Measurements from ENCODE around the gene COQ8A.

The COQ8A gene

DNA sequence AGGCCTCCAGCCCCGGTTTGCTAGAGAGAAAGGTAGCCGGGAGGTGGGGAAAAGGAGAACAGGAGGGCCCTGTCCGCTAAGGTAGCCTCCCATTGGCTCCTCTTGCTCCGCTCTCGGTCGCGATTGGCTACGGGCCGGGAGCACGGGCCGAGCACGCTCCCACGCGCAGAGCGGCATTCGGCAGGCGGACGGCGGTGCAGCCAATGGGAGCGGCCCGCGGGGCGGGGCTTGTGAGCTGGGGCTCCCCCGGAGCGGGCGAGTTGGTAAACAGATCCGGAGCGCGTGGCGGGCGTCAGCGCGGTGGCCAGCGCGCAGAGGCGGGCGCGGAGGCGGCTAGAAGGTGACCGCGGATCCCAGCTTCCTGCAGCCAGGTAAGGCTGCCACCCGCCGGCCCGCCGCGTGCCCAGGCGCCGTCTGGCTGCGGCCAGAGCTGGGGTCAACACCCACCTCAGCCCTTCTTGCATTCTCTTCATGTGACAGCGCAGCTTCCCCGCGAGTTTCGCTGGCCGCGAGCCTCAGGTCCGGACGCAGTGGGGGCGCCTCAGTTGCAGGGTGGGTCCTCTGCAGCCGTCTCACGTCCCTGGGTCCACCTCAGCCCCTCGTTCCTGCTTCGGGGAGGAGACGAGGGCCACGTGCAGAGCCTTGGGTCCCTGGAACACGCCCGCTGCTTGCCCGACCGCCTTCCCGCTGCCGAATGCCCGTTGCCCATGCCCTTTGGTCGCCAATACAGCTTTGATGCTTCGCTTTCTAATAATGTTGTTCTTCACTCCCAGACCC lies at the start of gene COQ8A:
Gene COQ8A (plus strand): TSS at position 266 of the 777 bp plus-strand sequence. CDS start 21,092 bp downstream, outside the sequence.
- DNase-seq, result peak; percentile 100

DNA sequence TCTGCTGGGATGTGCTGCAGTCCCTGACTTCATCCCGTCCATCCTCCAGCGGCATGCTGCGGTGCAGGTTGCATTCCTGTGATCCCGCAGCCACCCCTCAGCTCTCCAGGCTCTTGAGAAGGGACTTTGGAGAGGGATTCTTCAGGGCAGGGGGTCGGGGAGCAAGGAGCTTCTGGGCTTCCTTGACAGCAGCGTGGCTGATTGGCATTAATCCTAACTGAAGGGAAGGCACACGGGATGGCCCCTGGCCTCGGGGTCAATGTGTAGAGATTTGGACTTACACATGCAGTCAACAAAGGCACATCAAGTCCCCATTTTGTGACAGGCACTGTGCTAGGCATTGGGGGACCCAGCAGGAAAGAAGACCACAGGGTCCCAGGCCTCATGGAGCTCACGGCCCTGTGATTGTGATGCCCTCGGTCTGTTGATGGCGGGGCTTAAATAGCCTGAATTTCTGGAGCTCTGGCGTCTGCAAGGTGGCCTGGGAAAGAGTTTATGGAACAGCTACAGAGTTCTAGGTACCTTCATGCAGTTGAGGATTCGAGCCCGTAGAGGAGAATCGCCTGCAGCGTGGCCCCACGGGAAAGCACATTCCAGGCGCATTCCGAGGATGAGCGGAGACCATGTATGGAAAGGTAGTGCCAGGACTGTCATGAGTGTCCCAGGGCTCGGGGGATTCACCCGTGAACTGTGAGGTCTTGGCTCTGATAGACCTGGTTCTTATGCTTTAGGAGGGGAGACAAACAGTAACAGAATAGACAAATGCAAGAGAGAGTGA lies 49.6 kb upstream of the COQ8A start:
- DNase-seq, result no peak

DNA sequence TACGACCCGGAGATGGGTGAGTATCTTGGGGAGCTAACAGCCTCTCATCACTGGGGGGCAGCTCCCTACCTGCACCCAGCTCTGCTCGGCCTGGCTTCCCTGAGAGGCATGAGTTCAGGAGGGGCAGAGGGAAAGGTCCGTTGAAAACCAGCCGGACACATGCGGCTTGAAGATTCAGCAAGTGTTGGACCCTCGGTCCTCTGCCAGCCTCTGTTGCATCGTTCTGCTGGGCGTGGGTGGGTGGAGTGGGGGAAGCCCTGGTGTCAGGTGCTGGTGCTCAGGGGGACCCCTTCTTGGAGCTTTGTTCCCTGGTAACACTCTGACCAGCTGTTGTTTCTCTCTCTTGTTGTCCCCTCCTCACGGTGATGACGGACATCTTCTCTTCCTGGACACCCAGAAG lies 48.7 kb upstream of the COQ8A start:
- DNase-seq, result no peak

DNA sequence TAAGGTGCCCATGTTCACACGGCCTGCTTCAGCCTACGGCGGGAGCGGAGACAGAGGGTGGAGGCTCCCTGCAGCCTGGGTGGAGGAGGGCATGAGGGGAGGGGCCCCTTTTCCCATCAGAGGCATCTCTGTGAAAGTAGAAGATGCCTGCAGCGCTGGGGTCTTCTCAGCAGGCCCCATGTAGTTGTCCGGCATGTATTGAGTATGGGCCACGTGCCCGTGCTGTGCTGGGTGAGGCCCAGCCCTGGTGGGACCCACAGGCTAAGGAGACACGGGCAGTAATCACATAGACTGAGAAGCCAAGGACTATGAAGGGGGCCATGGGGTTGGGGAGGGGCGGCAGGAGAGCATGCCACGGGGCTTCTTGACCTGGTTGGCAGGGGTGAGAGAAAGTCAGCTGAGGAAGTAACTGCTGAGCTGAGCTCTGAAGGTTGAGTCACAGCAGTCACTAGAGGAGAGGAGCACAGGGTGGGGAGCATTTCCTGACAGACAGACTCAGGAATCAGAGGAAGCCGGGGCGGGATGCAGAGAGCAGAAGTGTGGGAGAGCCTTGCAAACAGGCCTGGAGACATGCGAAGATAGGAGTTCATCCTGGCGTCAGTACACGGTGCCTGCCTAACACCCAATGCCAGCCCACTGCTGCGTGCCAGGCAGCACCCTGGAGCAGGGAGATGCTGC lies 48.1 kb upstream of the COQ8A start:
- DNase-seq, result no peak

DNA sequence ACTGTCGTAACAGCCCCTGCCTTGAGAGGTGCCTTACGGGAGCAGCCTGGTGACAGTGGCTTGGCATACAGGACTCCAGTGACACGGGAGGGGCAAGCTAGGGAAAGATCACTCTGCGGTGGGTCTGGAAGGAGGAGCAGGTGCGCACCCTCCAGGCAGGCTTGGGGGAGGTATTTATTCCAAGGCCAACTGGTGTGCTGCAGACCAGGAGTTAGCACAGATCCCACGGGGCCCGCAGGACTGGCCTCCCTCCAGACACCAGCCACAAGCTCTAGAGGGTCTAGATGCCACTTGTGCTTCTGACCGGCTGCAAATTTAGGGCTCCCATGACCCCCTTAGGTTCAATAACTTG lies 47.6 kb upstream of the COQ8A start:
- no peak for DNase-seq

DNA sequence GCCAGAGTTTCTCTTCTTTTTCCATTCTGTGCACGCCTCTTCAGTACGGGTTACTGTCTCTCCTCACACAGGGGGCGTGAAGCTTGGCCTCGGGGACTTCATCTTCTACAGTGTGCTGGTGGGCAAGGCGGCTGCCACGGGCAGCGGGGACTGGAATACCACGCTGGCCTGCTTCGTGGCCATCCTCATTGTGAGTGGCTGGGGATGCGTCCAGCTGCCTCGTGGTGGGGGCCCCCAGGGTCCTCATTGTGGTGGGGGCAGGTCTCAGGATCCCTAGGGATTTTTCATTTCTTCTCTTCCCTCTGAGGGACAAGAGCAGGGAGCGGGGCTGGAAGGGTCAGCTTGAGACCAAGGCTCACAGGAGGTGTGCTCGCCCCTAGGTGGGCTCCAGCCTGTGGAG lies 46.2 kb upstream of the COQ8A start:
- no peak for DNase-seq

DNA sequence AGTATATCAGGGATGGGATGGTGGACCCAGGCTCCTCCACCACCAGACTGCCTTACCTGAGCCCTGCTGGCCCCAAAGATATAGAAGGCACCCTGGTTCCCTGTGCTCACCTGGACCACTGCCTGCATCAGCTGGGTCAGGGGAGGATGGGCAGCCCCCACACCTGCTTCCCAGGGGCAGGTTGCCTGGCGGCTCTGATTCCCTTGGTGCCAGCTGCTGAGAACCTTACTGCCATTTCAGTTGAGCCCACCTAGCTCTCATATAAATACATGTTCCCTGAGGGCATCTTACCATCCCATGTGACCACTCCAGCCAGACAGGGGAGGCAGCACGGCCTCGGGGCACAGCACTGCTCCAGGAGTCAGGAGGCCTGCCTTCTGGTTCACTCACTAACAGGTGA lies 45.3 kb upstream of the COQ8A start:
- no peak for DNase-seq

DNA sequence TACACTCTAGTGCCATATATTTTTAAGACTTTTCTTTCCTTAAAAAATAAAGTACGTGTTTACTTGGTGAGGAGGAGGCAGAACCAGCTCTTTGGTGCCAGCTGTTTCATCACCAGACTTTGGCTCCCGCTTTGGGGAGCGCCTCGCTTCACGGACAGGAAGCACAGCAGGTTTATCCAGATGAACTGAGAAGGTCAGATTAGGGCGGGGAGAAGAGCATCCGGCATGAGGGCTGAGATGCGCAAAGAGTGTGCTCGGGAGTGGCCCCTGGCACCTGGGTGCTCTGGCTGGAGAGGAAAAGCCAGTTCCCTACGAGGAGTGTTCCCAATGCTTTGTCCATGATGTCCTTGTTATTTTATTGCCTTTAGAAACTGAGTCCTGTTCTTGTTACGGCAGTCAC lies 44.5 kb upstream of the COQ8A start:
- DNase-seq, result no peak

DNA sequence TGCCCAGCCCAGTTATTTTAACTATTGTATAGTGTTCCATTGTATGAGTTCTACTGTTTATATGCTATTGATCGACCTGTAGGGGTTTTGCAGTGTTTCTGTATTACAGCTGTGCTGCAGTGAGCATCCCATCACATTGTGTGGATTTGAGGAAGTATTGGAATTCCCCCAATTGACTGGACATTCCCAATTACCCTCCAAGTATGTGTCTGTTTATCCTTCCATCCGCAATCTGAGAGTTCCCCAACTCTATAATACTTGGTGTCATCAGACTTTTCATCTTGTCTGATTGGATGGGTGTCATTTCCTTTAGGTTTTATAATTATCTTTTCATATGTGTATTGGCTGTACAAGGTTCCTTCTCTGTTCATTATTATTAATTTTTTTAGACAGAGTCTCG lies 41.8 kb upstream of the COQ8A start:
- DNase-seq, result no peak

DNA sequence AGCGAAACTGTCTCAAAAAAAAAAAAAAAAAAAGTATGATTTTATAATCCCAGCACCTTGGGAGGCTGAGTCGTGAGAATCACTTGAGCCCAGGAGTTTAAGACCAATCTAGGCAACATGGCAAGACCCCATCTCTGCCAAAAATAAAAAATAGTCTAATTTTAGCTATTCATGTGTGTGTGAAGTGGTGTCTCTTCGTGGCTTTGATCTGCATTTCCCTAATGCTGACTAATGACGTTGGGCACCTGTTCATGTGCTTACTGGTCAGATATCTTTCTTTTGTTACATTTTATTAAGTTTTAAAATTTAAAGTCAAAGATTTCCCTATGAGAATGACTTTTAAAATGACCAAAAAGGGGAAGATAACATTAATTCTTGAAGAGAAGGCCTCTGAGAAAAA lies 38.7 kb upstream of the COQ8A start:
- no peak for DNase-seq

DNA sequence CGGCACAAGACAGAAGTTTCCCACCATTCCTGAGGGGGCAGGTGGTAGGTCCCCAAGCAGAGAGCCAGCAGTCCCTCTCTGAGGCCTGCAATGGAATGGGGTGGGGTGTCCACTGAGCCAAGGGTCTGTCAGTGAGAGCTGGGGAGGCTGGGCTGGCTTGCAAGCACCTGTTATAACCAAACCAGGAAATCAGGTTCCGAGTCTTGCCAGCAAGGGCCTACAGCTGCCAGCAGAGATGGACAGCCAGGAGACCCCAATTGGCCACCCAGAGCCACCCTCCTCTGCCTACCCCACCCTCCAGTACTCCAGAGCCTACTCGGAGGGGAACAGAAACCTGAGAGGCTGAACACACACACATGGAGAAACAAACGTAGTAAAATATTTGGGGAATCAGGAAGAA lies 37.5 kb upstream of the COQ8A start:
- no peak for DNase-seq

DNA sequence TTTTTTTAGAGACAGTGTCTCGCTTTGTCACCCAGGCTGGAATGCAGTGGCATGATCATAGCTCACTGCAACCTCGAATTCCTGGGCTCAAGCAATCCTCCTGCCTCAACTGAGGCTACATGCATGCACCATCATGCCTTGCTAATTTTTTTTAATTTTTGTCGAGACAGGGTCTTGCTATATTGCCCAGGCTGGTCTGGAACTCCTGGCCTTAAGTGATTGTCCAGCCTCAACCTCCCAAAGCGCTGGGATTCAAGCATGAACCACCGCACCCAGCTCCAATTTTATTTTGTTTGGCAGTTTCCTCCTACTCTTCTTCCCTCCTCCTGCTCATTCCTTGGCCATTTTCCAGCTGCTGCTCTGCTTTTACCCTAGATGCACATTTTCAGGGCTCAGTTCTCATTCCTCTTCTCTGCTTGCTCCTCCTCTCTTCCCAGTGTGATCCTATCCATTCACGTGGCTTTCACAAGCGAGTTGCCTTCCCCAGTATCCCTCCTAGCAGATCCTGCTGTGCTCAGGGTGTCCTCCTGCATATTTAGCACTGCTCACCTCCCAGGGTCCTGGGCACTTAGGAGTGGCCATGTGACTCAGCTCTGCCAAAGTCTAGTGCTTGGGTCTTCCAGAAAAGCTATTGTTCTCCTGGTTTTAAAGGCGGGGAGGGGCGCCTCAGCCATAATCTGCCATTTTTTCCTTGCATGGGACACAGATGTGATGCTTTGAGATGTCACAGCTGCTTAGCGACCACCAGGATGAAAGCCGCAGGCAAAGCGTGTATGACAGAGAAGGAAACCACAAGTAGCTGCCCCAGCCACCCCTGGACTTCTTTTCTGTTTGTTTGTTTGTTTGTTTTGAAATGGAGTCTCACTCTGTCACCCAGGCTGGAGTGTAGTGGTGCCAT lies 36.0 kb upstream of the COQ8A start:
- no peak for DNase-seq

DNA sequence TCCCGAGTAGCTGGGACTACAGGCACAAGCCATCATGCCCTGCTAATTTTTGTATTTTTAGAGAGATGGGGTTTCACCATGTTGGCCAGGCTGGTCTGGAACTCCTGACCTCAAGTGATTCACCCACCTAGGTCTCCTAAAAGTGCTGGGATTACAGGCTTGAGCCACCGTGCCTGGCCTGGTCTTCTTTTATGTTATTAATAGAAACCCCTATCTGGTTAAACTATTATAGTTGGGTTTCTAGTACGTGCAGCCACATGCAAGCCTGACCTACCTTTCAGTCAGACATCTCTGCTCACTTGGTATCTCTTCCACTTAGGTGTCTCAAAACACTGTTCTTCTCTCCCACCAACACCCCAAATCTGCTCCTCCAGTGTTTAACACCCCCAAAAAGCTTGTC lies 35.3 kb upstream of the COQ8A start:
- DNase-seq, result no peak

DNA sequence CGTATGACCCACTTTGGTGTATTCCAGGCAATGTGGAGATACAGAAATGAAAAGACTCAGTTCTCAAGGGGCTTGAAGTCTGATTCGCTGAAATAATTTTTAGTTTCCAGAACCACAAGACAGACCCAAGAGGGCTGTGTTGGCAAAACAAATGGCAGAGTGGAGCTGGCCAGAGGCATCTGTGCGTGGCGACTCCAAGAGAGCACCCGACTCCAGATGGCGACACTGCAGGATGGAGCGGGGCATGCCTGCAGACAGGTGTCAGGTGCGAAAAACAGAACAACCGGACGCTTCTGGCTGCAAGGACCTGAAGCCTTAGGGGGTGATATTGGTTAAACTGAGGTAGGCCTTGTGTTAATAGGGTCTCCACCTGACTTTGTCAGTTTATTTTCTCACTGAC lies 31.7 kb upstream of the COQ8A start:
- no peak for DNase-seq

DNA sequence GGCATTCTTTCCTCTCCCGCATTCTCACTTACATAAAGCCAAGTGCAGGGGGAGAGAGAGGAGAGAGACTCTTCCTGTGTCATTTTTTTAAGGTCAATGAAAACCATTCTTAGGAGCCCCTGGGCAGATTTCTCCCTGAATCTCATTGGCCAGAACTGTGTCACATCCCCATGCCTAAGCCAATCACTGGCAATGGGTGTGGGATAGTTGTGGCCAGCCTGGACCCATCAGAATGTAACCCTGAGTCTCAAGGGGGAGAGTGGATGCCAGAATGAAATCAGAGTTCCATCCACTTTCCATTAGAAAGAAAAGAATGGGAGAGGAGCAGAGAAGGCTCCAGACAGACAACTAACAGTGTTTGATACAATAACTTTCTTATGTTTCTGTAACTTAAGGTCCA lies 31.2 kb upstream of the COQ8A start:
- DNase-seq, result no peak

DNA sequence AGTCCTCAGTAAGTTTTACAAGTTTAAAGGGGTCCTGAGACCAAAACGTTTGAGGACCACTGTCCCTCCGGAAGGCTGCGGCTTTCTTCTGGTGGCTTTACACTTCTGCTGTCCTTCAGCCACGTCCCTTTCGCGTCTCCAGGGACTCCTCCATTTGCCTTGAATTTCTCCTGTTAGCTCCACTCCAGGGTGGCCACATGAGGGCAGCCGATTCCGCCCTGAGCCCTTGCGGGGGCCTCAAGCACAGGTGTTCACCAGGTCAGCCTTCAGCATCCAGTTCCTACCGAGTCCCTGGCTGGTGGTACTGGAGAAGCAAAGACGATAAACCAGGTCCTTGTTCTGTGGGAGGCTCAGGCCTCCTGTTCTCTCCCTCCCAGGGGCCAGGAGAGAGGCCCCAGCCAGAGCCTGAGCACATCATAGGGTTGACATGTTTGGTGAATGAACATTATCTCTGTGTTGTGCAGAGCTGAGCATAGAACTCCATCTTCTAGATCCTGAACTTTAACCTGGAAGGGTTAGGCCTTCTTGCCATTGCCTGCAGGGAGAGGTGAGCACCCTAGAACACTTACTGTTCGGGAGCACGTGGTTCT lies 27.4 kb upstream of the COQ8A start:
- peak; percentile 14 for DNase-seq

DNA sequence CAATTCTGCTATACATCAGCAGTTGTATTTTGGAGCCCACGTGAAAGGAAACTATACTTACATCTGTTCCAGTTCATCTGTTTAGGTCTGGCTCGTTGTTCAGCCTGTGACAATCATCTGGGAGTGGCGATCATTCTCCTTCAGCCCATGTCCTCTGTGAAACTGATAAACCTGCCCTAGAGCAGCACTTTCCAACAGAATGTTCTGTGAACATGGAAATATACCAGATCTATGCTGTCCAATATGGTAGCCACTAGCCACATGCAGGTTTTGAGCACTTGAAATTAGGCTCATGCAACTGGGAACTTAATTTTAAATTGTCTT lies 24.5 kb upstream of the COQ8A start:
- no peak for DNase-seq

DNA sequence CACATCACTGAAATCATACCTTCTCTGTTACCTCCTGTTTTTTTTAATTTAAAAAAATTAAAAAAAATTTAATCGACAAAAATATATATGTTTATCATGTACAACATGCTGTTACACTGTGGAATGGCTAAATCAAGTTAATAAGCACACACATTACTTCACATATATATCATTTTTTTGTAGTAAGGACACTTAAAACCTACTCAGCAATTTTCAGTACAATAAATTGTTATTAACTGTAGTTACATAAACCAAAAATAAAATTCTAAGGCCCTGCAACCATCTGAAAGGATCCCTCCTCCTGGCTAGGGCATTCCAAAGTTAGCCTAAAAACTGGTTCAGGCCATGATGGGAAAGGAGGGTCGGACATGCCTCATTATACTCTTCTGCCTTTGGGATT lies 23.6 kb upstream of the COQ8A start:
- no peak for DNase-seq

DNA sequence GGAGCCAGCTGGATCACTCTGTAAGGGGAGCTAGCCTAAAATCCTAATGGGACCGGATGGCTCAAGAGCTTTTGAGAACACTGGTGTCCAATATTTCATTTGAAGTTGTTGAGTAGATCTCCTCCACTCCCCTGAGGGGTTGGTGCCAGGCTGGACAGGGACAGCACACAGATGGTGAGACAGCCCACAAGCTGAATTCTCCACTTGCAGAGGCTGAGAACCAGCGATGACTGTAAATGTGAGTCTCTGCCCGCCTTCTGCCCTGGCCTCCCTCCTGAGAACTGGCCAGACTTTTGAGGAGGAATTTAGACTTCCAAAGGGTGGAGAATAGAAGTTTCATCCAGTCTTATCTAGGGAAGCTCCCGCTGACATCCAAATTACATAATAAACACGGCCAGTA lies 20.5 kb upstream of the COQ8A start:
- DNase-seq, result no peak

DNA sequence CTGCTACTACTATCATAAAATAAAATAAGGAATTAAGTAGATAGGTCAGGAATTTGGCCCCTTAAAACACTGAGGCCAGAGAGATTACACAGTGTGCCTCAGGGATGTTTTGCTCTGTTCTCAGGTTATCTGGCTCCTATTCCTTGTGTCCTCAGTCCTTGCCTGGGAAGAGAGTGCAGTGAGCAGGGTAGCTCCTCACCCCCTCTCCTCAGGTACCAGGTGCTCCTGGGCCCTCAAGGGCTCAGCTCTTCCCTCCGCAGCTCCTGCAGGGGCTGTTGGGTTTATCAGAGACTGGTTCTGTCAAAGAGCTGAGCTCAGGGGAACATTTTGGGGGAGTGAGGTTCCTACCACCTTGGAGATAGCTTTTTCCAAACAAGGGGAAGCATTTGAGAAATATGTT lies 20.1 kb upstream of the COQ8A start:
- DNase-seq, result no peak

DNA sequence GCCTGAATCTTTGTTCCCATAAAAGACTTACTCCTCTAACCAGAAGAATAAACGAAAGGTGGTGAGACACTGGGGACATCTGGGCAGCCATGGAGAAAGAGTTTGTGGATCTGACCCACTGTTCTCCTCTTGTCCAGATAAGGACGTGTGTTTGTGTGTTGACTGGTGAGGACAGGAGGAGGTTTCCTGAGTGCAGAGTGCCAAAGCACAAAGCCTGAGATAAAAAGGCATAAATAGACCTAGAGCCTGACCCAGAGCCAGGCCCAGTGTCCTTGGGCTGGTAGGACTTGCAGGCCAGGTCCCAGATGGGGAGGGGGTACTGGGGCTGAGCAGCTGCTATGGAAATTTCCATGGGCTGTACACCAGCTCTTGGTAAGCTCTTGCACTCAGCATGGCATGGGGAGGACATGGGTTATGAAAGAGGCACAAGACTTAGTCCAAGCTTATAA lies 19.6 kb upstream of the COQ8A start:
- DNase-seq, result no peak

DNA sequence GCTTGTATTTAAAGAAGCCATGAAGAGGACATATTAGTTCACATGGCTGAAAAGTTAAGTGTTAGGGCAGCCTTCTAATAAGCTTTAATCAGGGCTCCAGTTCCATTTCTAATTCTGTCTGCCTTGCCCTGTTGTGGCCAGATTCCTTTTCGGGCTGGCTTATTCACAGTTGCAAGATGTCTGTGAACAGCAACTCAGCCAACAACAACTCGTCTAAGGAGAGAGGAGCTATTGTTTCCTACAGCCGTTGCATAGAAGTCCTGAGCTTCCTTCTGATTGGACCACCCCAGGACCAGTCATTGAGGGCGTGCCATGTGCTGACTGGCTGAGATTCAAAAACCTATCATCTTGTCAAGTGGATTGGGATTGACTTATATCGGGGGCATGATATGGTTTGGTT lies 18.6 kb upstream of the COQ8A start:
- no peak for DNase-seq
